PFSK-1 (cell line): ENCODE data around the gene AP1B1.

Source experiments
- FOXP2 ChIP-seq: optimal IDR thresholded peaks from 2 replicates; pipeline ENCODE3; 2011; ENCODE audit warnings: borderline replicate concordance, control low read depth, inconsistent platforms; ENCODE audit not compliant: insufficient read depth; ENCODE audit errors: extremely low read length, extremely low read depth
- POLR2AphosphoS5 ChIP-seq: IDR thresholded peaks from 2 replicates; pipeline ENCODE4 v1.6.1; 2012; ENCODE audit warnings: low read depth, mild to moderate bottlenecking, control low read depth, low read length, moderate library complexity
- REST ChIP-seq, 2 experiments: IDR thresholded peaks; 2 replicates each; pipeline versions ENCODE4 v1.6.1 to v1.8.0; 2011 to 2012; ENCODE audit warnings: low read depth in 2 of 2, low read length in 2 of 2, control low read depth in 1 of 2, inconsistent platforms in 1 of 2, mild to moderate bottlenecking in 1 of 2, moderate library complexity in 1 of 2; ENCODE audit not compliant: insufficient read depth in 1 of 2
- TAF1 ChIP-seq: IDR thresholded peaks from 2 replicates; pipeline ENCODE4 v1.6.1; 2012; ENCODE audit warnings: low read length, control low read depth, borderline replicate concordance; ENCODE audit not compliant: insufficient read depth

GRCh38 chr22:29335656-29336055 is 52.7 kb downstream of the AP1B1 start:
- no peak for TF ChIP-seq REST (IDR thresholded peaks at IDR 0.05; ENCODE audit: insufficient read depth in 1 of 2, low read depth in 2 of 2, low read length in 2 of 2)
- no peak for TF ChIP-seq TAF1
- TF ChIP-seq POLR2AphosphoS5 = no peak
- no peak for TF ChIP-seq FOXP2
